HG03575 (cell line): ENCODE results near the gene PLEKHA6.

Experiments
- ATAC-seq: cut with Tn5 transposase; IDR thresholded peaks from one replicate; pipeline ENCODE4 v1.9.1; 2021; ENCODE audit not compliant: unreplicated experiment, insufficient number of reproducible peaks, low FRiP score; ENCODE audit errors: extremely low read depth

The PLEKHA6 gene

GRCh38 chr1:204212715-204213114 lies 147.0 kb downstream of the PLEKHA6 start:
- no peak for ATAC-seq

DNA sequence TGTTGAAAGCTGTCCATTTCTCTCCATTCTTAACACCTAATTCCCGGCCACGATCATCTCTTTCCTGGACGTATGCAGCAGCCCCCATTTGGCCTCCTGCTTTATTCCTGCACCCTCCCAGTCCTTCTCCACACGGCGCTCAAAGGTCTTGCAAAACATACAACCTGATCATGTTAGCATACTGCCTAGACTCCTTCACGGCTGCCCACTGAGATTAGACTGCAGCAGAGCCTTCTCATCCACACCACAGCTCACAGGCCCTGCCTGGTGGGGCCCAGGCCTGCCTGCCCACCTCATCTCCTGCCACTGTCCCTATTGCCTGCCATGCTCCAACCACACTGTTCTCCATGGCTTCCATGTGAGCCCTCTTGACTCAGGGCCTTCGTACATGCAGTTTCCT lies 148.7 kb downstream of the PLEKHA6 start:
- ATAC-seq: no peak

- ATAC-seq: no peak
Observed at GRCh38 chr1:204207136-204207616, 152.6 kb downstream of the PLEKHA6 start.

- ATAC-seq: no peak
Observed at GRCh38 chr1:204206121-204206520, 153.6 kb downstream of the PLEKHA6 start.

GRCh38 chr1:204205486-204205885 lies 154.2 kb downstream of the PLEKHA6 start:
- no peak for ATAC-seq

DNA sequence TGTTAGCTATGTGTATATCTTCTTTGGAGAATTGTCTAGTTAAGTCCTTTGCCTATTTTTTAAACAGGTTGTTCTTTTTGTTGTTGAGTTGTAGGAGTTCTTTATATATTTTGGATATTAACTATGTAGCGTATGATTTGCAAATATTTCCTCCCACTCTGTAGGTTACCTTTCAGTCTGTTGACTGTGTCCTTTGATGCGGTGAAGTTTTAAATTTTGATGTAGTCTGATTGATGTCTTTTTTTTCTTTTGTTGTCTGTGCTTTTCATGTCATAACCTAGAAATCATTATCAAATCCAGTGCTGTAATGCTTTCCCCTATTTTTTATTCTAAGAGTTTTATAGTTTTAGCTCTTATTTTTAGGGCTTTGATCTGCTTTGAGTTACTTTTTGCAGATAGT lies 154.8 kb downstream of the PLEKHA6 start:
- ATAC-seq: no peak

GRCh38 chr1:204203206-204203767 lies 156.4 kb downstream of the PLEKHA6 start:
- no peak for ATAC-seq

DNA sequence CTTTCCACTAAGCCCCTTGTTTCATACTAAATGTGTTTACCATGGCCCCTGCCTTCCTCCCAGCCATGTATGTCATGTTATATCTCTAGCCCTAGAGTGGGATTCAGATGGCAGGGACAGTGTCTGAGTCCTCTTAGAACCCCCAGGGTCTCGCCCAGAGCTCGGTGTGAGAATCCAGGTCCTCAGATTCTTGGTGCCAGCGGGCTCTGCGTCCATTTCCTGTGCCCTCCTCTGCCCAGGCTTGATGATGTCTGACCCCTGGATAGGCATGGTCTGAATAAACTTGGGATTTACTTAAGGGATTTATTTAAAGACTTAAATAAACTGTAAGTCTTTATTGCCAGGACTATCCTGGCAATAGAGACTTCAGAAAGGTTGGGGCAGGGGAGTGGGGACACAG lies 157.2 kb downstream of the PLEKHA6 start:
- no peak for ATAC-seq

DNA sequence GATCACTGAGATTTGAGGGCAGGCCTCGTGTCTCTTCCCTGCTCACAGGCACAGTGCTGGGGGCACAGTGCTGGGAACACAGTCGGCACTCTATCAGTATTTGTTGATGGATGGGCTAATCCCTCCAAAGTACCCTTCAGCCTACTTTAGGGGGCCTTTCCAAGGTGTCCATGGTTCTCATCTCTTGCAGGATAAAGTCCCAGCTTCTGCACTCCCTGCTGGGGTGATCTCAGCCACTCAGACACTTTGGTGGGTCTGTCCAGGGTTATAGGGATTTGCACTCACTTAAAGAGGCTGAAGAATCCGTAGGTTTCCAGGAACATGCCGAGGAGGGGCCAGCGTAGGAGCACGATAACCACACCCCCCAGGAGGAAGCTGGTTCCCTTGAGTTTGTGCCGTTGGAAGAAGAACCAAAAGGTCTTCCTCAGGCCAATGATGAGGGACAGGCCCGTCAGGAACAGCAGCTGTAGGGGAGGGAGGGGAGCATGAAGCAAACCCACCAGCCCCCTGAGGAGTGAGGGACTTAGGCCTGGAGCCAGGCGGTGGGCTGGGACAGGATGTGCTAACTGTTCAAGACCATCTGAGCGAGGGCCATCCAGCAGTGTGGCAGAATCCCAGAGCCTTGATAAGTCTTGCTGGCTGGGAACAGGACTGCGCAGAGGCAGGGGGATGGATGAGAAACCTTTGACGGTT lies 158.2 kb downstream of the PLEKHA6 start:
- ATAC-seq: no peak

- no peak for ATAC-seq
Observed at GRCh38 chr1:204199579-204199978, 160.2 kb downstream of the PLEKHA6 start.

GRCh38 chr1:204198348-204199340 lies 161.1 kb downstream of the PLEKHA6 start:
- ATAC-seq: no peak

DNA sequence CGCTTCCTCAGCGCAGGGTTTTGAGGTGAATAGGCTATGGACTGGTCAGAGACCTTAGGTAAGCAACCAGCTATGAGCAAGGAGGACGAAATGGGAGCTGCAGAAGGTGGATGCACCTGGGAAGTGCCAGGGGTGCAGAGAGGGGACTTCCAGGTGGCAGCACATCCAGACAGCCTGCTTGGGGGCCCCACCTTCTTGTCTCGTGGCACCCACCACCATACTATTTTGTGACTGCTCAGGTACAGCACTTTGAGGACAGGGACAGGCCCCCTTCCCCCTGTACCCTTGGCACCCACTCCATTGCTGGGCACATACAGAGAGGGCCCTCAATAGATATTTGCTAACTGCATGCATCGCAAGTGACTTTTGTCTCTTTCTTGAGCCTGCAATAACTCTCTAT lies 162.7 kb downstream of the PLEKHA6 start:
- ATAC-seq: no peak

DNA sequence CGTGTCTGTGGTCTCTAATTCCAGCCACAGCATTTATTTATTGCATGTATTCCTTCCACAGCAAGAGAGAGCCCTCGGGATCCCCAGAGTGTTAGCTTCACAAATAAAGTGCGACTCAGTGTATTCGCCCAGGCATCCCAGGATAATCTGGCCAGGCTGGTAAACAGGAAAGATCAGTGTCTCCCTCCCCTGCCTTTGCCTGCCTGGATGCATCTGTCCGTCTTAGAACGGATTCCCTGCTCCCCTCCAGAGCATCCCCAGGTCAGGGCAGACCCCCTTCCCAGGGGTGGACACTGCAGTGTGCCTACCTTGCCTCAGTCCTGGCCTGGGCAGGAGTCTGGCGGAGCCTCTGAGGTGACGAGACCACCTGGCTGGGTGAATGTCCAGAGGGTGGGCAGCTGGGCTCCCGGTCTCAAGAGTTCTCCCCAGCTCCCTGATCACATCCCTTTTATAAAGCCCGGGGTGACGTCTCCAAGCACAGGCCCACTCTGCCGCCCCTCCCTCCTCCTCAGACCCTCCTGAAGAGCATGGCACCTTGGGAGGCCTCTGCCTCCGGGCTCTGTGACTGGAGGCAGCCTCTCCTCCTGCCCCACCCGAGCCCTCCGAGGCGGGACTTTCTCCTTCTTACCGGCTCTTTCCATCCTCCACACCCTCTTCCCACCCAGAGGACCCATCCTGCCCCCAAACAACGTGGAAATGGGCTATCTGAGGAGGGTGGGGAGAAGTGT lies 163.5 kb downstream of the PLEKHA6 start, which contains the start of gene KISS1:
TSS of gene KISS1 (minus strand) at position 424 of the 728 bp plus-strand sequence. CDS start 3,615 bp downstream, outside the sequence.
- ATAC-seq: no peak

GRCh38 chr1:204194771-204195170 lies 165.0 kb downstream of the PLEKHA6 start:
- no peak for ATAC-seq

DNA sequence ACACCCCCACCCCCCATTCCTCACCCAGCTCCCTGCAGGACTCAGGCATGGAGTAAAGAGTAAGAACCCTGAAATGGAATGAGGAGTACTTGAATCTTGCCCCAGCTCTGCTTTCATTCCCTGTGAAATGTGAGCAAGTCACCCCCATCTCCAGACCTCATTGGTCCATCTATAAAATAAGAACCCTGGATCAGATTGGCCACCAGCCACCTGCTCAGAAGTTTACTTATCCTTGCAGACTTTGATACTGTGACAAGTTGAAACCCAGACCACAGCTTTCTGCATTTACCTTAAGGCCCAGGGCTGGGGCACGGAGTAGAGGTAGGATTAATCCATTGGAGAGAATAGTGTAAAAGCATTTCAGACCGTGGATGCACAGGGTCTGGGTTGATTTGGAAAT lies 165.6 kb downstream of the PLEKHA6 start:
- ATAC-seq: no peak

DNA sequence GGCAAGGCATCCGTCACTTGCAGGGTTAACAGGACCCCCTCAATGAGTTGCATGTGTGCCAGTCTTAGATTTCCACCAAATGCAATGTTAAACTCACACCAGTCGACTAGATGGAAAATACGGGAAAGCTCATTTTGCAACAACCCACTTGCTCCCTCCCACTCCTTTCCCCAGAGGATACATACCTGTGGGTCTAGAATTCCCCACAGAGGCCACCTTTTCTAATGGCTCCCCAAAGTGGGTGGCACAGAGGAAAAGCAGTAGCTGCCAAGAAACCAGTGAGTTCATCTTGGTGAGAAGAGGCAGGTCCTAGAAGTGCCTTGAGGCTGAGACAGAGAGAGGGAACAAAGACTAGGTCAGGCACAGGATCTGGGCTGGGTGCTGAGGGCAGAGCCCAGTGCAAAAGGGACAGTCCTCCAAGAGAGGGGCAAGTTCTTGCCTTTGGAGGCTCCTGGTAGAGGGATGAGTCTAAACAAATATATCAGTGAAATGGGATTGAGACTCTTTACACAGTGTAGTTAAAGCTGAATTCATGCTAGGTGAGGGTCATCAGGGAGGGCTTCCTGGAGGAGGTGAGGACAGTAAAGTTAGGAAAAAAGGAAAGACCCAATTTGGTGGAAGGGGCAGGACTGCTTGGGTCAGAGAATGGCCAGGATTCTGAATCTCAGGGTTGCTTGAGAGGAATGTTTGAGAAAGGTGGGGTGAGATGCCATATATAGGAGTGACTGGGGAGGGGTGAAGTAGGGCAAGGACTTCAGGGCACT lies 167.0 kb downstream of the PLEKHA6 start:
- ATAC-seq: no peak

DNA sequence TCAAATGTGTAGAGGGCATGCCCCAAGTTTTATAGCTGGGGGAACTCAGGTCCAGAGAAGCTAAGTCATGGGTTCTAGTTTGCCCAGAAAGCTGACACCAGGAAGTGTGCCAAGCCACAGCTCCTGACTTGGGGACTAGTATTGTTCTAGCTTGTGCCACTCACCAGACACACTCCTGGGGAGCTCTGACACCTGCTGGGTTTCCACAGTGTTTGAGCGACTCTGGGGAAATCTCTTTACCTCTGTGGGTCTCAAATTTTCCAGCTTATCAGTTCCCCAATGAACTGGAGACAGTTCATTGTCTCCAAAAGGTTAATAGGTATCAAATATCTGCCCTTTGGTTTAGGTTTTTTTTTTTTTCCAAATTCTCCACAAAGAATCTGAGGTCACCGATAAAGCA lies 167.7 kb downstream of the PLEKHA6 start:
- no peak for ATAC-seq

GRCh38 chr1:204191456-204191855 lies 168.3 kb downstream of the PLEKHA6 start:
- ATAC-seq: no peak
